BJ (cell line): Measurements from ENCODE around the gene IFT80. TPM values are rescaled to one million over a fixed set of nuclear protein-coding genes. Genes with fewer than 3 reads are reported as not detected.

ENCODE experiments used
- CTCF ChIA-PET: fragments of 350-600 bp; formaldehyde crosslinking; extraction: SDS; loops from one replicate; lab custom pipeline; 2021; ENCODE audit warnings: antibody characterized with exemption, inconsistent platforms; lab: Yijun Ruan, JAX
- POLR2A ChIA-PET: fragments of 300-600 bp; sonication (Branson Sonifier 250); formaldehyde crosslinking; extraction: SDS; loops from one replicate; lab custom pipeline; 2021; ENCODE audit warnings: antibody characterized with exemption; lab: Charles Lee
- DNase-seq: peaks from one replicate; pipeline ENCODE4 v3.0.0-alpha.2; 2011; ENCODE audit warnings: low read depth
- H3K27me3 ChIP-seq: 2 replicates; pipeline ENCODE4 v1.6.0; 2011; ENCODE audit warnings: low read length; ENCODE audit not compliant: control insufficient read depth, insufficient read depth
- H3K36me3 ChIP-seq: 2 replicates; pipeline ENCODE4 v1.5.1; 2011; ENCODE audit warnings: low read length; ENCODE audit not compliant: control insufficient read depth, insufficient read depth
- H3K4me3 ChIP-seq: 2 replicates; pipeline ENCODE4 v1.5.1; 2011; ENCODE audit warnings: low read depth, mild to moderate bottlenecking, control low read depth, low read length
- CTCF ChIP-seq: IDR thresholded peaks from 2 replicates; pipeline ENCODE4 v1.5.1; 2011; ENCODE audit warnings: low read depth, mild to moderate bottlenecking, control low read depth, inconsistent platforms, low read length, moderate library complexity; ENCODE audit not compliant: insufficient read depth
- polyA plus RNA-seq: library from polyadenylated mRNA; depleted of rRNA; stranded (reverse); fragments of >200 nt; gene quantifications from 2 replicates; pipeline ENCODE4 v1.2.3, GENCODE V29; 2011

The IFT80 gene
- polyA plus RNA-seq, 1 experiment: 10.4 TPM

- H3K27me3 ChIP-seq: no peaks in the 10 kb centered on the region
- POLR2A ChIA-PET: no interaction called here
- DNase-seq: no peak
- CTCF ChIA-PET: no interaction called here
- no peak for TF ChIP-seq CTCF
- H3K4me3 ChIP-seq: no peak overlapping the region
- H3K36me3 ChIP-seq: no peaks in the 10 kb centered on the region
Observed at GRCh38 chr3:160381470-160381869, 17.6 kb downstream of the IFT80 start.

- POLR2A ChIA-PET: no interaction called here
- no peak for TF ChIP-seq CTCF
- Histone ChIP-seq H3K27me3 (no peaks in the 10 kb centered on the region), H3K36me3 (no peaks in the 10 kb centered on the region), H3K4me3 (no peak overlapping the region)
- DNase-seq: no peak
- CTCF ChIA-PET: interaction anchor here (1.8 kb wide), 1 partner anchor 9 kb away, joined by 5 read pairs; no protein-coding TSS in a partner anchor
Observed at GRCh38 chr3:160379628-160380214, 19.3 kb downstream of the IFT80 start.

- Histone ChIP-seq H3K36me3 (0 out of 2 replicates have a peak, but pooled peaks cover 1% of the 10 kb centered on the region), H3K4me3 (no peak overlapping the region), H3K27me3 (no peaks in the 10 kb centered on the region)
- POLR2A ChIA-PET: no interaction called here
- CTCF ChIA-PET: no interaction called here
- DNase-seq: no peak
- no peak for TF ChIP-seq CTCF
Observed at GRCh38 chr3:160378331-160379109, 20.5 kb downstream of the IFT80 start.

GRCh38 chr3:160376681-160377080 is 22.3 kb downstream of the IFT80 start:
- Histone ChIP-seq H3K27me3 (no peaks in the 10 kb centered on the region), H3K36me3 (0 out of 2 replicates have a peak, but pooled peaks cover 1% of the 10 kb centered on the region), H3K4me3 (no peak overlapping the region)
- no peak for DNase-seq
- ChIA-PET CTCF (no interaction called here), POLR2A (no interaction called here)
- no peak for TF ChIP-seq CTCF

GRCh38 chr3:160374925-160375324 is 24.1 kb downstream of the IFT80 start:
- ChIA-PET CTCF (no interaction called here), POLR2A (no interaction called here)
- no peak for DNase-seq
- Histone ChIP-seq H3K27me3 (no peaks in the 10 kb centered on the region), H3K4me3 (no peak overlapping the region), H3K36me3 (0 out of 2 replicates have a peak, but pooled peaks cover 1% of the 10 kb centered on the region)
- TF ChIP-seq CTCF: no peak
